Fibroblast of the conjunctiva (primary cell): ENCODE results near the gene APOA5.

Source experiments
- DNase-seq: peaks from one replicate; pipeline ENCODE4 v3.0.0-alpha.2; 2010; ENCODE audit warnings: low read depth

The APOA5 gene

GRCh38 chr11:116797816-116798215, 6.1 kb upstream of the APOA5 start:
- DNase-seq, result no peak

DNA sequence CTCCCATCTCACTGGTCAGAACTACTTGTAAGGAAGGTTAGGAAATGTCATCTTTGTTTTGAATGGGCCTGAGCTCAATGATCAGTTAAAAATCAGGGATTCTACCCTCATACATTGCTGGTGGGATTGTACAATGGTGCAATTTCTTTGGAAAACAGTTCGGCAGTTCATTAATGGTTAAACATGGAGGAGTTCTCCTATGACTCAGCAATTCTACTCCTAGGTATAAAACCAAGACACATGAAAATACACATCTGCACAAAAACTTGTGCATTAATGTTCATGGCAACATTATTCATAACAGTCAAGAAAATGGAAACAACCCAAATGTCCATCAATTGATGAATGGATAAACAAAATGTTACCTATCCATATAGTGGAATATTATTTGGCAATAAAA, 4.9 kb upstream of the APOA5 start:
- no peak for DNase-seq

GRCh38 chr11:116794851-116795250, 3.2 kb upstream of the APOA5 start:
- no peak for DNase-seq

DNA sequence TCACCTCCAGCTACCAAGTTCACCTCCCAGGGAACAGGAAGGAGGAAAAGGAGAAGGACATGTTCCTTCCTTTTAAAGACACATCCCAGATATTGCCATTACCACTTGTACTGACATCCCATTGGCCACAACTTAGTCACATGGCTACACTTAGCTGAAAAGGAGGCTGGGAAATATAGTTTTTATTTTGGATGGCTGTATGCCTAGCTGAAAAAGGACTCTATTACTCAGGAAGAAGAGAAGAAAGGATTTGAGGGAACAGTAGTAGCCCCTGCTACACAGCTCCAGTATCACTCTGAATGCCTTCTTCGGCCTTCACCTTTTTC, 2.1 kb upstream of the APOA5 start:
- no peak for DNase-seq

DNA sequence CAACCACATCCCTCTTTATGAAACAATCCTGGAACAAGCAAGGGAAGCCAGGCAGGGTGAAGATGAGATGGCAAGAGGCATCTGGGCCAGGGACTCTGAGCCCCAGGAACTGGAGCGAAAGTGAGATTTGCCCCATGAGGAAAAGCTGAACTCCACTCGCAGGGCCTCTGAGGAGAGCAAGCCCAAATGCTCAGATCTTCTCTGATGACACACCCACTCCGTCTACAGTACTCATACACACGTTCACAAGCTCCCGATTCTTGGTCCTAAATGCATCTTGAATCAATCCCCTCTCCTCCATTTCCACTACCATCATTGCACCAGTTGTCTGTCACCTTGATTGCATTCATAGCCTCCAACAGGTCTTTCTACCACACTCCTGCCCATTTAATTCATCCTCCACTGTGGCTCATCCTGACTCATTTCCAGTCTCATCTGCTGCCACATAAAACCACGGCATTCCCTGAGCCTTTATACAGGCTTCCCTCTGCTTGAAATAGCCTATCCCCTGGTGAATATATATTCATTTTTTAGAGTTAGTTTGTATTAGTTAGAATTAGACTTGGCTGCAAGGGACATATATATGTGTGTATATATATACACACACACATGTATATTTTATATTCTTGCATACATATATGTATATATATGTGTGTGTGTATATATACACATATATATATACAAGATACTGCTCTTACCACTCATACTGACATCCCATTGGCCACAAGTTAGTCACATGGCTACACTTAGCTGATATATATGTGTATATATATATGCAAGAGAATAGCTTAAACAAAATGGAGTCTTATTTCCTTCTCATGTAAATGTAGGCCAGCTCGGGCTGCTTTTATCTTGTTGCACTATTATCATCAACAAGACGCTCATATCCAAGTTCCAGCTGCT, 1.4 kb upstream of the APOA5 start:
- no peak for DNase-seq

GRCh38 chr11:116792144-116792868, 627 bp upstream of the APOA5 start:
- no peak for DNase-seq

GRCh38 chr11:116791002-116791812, 472 bp downstream of the APOA5 start:
- no peak for DNase-seq

GRCh38 chr11:116790167-116791001, 1.3 kb downstream of the APOA5 start:
- no peak for DNase-seq

DNA sequence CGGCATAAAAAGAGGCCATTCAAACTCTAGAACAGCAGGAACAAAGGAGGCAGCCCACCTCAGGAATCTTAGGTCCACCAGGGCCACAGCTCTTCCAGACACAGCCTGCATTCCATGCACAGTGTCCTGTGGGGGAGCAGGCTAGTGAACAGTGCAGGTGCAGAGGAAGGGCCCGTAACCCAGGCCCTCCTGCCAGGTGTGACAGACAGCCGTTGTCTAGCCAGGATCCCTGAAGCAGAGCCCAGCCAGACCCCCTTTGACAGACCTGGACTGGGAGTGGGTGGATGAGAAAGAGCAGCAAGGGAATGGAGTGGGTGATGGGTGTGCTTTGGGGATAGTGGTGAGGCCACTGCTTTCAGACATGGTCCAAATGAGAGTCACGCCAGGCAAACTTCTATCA, 2.7 kb downstream of the APOA5 start:
- no peak for DNase-seq

GRCh38 chr11:116788534-116788933, 3.1 kb downstream of the APOA5 start:
- no peak for DNase-seq

DNA sequence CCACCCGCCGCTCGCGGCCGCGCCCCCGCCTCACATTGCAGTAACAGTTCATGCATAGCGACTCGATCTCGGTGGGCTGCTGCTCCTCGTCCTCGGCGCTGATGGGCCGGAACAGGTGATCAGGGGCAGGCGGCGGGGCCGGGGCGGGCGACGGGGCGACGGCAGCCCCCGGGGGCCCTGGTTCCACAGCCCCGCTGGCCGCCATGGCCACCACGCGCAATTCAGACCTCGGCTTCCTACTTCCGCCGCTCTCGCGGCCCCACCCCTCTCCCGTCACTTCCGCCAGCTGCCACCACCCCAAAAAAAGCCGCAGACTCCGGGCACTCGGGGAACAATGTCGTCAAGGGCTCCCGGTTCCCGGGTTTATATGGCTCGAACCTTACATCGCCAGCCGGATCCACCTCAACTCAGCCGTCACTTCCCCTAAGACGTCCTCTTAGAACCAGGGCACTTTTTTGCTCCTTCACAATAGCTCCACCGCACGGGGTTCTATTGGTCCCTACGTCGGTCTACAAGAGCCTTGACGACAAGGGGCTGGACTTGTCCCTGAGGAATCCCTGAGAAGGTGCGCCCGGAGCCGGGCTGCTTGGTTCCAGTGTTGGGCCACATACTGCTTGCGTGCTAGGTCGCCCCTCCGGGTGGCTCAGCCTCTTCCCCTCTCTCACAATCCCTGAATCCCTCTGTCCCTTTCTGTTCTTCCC, 3.7 kb downstream of the APOA5 start, which contains the start of gene ZPR1:
Gene ZPR1 (minus strand): TSS at position 238 of the 701 bp plus-strand sequence. CDS start 33 bp downstream, at position 205.
- DNase-seq, result no peak

DNA sequence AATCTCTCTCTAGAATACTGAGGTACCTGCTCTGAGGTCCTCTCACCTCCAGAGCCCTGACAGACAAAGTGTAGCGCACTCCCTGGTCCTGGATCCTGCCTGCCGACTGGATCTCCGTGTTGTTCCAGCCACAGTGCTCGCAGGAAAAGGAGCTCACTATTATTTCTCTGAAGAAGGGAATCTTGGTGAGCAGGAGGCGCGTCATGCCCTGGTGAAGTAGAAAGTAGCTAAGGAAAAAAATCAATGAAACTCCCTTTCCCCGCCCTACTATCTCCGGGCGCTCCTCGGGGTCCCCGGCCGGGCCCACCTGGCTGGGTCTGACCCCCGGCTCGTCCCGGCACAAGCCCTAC, 4.3 kb downstream of the APOA5 start:
- no peak for DNase-seq

GRCh38 chr11:116786966-116787365, 4.7 kb downstream of the APOA5 start:
- DNase-seq, result no peak

- no peak for DNase-seq
Observed at GRCh38 chr11:116786326-116786725, 5.4 kb downstream of the APOA5 start.

GRCh38 chr11:116782728-116783127, 9.0 kb downstream of the APOA5 start:
- no peak for DNase-seq

DNA sequence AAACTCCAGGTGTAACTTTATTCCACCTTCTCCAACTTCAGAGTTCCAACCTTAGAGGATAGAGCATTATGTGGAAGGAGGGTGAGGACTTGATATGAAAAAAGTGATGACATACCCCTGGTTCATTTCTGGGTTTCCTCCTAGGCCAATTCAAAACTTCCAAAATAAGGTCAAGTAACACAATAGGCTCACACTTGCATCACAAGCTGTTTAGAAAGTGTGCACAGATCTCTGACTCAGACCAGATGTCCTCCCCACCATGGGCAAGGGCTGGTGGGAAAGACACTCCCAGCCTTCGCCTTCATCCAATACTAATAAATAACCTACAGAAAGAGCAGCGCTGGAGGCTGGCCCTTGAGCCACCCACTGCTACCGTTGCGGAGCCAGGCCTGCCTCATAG, 13.1 kb downstream of the APOA5 start:
- DNase-seq, result no peak

GRCh38 chr11:116777056-116777455, 14.6 kb downstream of the APOA5 start:
- DNase-seq, result no peak

DNA sequence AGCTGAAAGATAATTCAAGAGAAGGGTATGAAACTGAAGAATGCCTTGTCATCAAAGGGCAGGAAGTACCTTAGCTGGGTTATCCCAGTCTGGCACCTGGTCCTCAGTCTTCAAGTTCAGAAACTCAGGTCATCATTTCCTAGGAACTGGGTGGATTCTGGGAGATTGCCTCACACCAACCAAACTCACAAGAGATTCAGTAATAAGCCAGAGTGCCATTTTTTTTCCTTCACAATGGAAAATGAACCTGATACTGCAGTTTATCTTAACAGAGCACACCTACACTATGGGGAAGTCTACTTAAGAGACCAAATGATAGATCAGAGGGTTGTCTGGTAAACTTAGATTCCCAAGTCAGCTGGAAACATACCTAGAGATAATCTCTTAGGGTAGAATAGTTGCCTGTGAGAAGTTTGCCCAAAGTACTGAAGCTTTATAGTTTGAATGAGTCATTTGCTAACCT, 15.1 kb downstream of the APOA5 start:
- DNase-seq, result no peak

GRCh38 chr11:116775975-116776374, 15.7 kb downstream of the APOA5 start:
- DNase-seq, result no peak

GRCh38 chr11:116774661-116775060, 17.0 kb downstream of the APOA5 start:
- no peak for DNase-seq
